Embryonic facial prominence (tissue), 1 donor: ENCODE results near the gene ARHGAP40.

Source experiments
- DNase-seq: peaks from one replicate; pipeline ENCODE4 v3.0.0-alpha.2; 2016; ENCODE audit errors: extremely low spot score

ARHGAP40 gene

DNA sequence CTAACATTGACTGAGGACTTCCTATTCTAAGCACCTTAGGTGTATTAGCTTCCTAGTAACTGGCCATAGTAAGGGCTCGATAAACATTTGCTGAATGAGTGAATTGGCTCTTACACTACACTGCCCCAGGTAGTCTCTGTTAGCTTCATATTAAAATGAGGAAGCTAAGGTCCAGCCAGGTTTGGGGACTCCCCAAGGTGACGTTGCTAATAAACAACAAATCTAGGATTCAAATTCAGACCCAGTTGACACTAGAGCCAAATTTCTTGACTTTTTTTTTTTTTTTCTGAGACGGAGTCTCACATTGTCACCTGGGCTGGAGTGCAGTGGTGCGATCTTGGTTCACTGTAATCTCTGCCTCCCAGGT is 16.2 kb downstream of the ARHGAP40 start:
- no peak for DNase-seq

GRCh38 chr20:38620441-38620840 is 18.8 kb downstream of the ARHGAP40 start:
- no peak for DNase-seq

- no peak for DNase-seq
Observed at GRCh38 chr20:38623061-38623460, 21.5 kb downstream of the ARHGAP40 start.

- DNase-seq = no peak
Observed at GRCh38 chr20:38624084-38624483, 22.5 kb downstream of the ARHGAP40 start.

- no peak for DNase-seq
Observed at GRCh38 chr20:38625896-38626295, 24.3 kb downstream of the ARHGAP40 start.

- no peak for DNase-seq
Observed at GRCh38 chr20:38626921-38627659, 25.5 kb downstream of the ARHGAP40 start.

GRCh38 chr20:38628580-38629470 is 27.2 kb downstream of the ARHGAP40 start:
- DNase-seq = no peak

DNA sequence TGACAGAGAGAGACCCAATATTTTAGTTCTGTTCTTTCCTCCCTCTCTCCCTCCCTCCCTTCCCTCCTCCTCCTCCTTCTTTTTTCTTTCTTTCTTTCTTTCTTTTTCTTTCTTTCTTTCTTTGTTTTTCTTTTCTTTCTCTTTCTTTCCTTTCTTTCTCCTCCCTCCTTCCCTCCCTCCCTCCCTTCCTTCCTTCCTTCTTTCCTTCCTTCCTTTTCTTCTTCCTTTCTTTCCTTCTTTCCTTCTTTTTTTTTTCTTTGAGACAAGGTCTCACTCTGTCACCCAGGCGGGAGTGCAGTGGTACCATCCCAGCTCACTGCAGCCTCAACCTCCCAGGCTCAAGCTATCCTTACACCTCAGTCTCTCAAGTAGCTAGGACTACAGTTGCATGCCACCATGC is 28.4 kb downstream of the ARHGAP40 start:
- DNase-seq = no peak

GRCh38 chr20:38630727-38631126 is 29.1 kb downstream of the ARHGAP40 start:
- no peak for DNase-seq

GRCh38 chr20:38631155-38632022 is 29.8 kb downstream of the ARHGAP40 start:
- DNase-seq = no peak

DNA sequence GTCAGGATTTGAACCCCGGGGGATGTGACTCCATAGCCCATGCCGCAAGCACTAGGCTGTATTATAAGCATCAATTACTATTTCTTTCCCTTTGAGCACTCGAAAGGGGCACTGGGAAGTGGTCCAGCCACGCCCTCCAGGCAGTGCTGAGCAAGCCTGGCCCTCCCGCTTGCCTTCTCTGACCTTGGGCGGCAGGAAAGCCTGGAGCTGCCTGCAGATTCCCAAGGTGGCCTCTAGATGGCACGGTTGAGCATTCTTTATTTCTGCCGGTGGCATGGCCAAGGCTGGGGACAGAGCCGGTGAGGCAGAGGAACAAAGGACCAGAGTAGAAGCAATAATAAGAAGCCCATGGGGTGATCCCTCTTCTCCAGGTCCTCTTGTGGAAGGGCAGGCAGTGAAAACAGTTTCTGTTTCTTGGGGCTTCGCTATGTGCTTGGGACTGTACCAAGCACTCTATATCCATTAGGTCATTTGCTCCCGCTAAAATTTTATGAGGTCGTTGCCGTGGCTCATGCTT is 32.0 kb downstream of the ARHGAP40 start:
- DNase-seq = no peak

- DNase-seq = no peak
Observed at GRCh38 chr20:38635721-38636288, 34.2 kb downstream of the ARHGAP40 start.

DNA sequence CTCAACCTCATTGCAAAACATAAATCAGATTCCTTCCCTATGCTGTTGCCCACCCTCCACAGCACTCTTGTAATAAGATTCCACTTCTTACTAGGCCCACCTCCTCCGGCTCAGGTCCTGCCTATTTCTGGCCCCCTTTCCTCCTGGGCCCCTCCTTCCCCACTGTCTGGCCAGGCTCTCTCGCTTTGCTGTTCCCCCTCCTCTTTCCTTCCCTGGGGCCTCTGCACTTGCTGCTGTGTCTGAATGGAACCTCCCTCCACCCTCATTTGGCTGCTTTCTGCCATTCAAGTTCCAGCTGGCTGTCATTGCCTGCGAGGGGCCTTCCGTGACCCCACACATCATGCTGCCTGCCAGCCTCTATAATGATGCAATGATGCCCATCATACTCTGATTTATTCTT is 38.9 kb downstream of the ARHGAP40 start:
- no peak for DNase-seq

DNA sequence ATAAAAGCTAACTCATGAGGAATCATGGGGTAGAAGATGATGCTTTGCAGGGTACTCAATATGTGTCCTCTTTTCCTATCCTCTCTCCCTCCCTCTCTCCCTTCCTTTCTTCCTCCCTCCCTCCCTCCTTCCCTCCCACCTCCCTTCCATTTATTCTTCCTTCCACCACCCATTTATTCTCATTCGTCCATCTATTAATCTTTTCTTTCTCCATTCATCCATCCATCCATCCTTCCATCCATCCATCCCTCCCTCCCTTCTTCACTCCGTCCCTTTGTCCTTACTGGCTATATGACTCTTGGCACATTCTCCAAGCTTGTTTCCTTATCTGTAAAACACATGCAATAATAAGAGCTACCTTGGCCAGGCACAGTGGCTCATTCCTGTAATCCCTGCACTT is 40.9 kb downstream of the ARHGAP40 start:
- no peak for DNase-seq

DNA sequence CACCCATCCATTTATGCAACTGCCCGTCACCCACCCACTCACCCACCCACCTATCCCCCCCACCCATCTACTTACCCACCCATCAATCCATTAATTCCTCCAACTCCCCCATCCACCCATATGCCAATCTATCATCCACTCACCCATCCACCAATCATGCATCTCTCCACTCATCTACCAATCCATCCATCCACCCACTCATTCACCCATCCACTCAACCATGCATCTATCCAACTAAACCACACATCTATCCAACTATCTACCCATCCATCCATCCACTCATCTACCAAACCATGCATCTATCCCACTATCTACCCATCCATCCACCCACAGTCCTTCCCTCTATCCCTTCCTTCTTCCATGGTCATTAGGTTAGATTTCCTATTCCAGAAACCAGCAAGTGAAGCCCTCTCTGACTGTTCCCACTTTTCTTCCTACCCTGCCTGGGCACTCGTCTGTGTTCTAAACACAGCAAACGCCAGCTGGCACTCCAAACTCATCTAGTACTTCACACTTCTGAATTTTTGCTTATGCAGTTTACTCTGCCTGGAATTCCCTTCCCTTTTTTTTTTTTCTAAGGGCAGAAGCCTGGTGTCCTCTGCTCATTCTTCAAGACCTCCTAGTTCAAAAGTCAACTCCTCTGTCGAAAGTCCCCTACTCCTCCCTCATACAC is 43.1 kb downstream of the ARHGAP40 start:
- no peak for DNase-seq

GRCh38 chr20:38645351-38645750 is 43.7 kb downstream of the ARHGAP40 start:
- DNase-seq = no peak

GRCh38 chr20:38645980-38646858 is 44.6 kb downstream of the ARHGAP40 start:
- DNase-seq = peak; percentile 49

DNA sequence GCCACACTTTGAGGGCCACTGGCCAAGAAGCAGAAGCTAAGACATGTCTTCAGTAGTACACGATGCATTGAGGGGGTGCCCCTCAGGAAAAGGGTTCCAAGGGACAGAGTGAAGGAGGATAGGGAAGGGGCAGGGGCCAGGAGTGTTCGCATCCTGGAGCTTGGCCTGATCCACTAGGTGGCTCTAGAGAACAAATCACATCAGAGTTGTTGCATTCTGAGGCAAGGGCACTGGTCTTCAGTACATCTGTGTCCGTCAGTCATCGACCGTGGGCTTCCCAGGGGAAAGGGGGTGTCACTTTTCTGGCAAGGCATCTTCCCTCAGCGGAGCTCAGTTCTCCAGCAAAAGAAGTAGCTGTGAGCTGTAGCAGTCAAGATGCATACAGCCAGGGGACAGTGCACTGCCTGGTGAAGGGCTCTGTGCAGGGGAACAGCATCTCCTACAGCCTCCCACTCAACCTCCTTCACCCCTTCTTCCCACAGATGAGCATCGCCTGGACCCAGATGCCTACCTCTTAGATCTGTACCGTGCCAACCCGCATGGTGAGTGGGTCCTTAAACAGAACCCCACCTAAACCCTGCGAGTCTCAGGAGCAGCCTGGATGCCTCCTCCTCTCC is 47.8 kb downstream of the ARHGAP40 start:
- no peak for DNase-seq

GRCh38 chr20:38650010-38650409 is 48.4 kb downstream of the ARHGAP40 start:
- DNase-seq = no peak

- DNase-seq = no peak
Observed at GRCh38 chr20:38651154-38651553, 49.5 kb downstream of the ARHGAP40 start.
